Thoracic aorta (tissue), 2 donors: Measurements from ENCODE around the gene STN1. TPM values are rescaled to one million over a fixed set of nuclear protein-coding genes. Genes with fewer than 3 reads are reported as not detected.

Experiments
- ATAC-seq: fragments of 150-250 bp; one replicate; pipeline ENCODE4 v1.8.0; 2017; ENCODE audit warnings: low read depth; ENCODE audit not compliant: insufficient number of reproducible peaks, low FRiP score
- DNase-seq: peaks from one replicate; pipeline ENCODE4 v3.0.0-alpha.2; 2020; ENCODE audit warnings: low spot score
- H3K27ac ChIP-seq, 2 donors: fragments of 200-600 bp; sonication (generic); 1 replicate in 1 of 2; 2 replicates in 1 of 2; pipeline ENCODE4 v1.5.1; 2016; ENCODE audit warnings: mild to moderate bottlenecking in 2 of 2, moderate library complexity in 2 of 2
- H3K27me3 ChIP-seq: fragments of 200-600 bp; sonication (generic); replicated peaks from 2 replicates; pipeline ENCODE4 v1.6.0; 2016; ENCODE audit warnings: mild to moderate bottlenecking; ENCODE audit not compliant: insufficient read depth
- H3K36me3 ChIP-seq: fragments of 200-600 bp; sonication (generic); one replicate; pipeline ENCODE4 v1.5.1; 2016
- H3K4me1 ChIP-seq, 2 donors: fragments of 200-600 bp; sonication (generic); 1 replicate in 1 of 2; 2 replicates in 1 of 2; pipeline versions ENCODE4 v1.5.1 to v1.6.0; 2016; ENCODE audit warnings: low read depth in 2 of 2, mild to moderate bottlenecking in 1 of 2; ENCODE audit not compliant: control insufficient read depth in 1 of 2
- H3K4me3 ChIP-seq: fragments of 200-600 bp; sonication (generic); 2 replicates; pipeline ENCODE4 v1.5.1; 2016; ENCODE audit warnings: mild to moderate bottlenecking
- H3K9me3 ChIP-seq: fragments of 200-600 bp; sonication (generic); 2 replicates; pipeline ENCODE4 v1.5.1; 2016
- CTCF ChIP-seq: fragments of 200-600 bp; sonication (generic); IDR thresholded peaks from one replicate; pipeline ENCODE4 v1.5.1; 2019; ENCODE audit warnings: antibody characterized with exemption
- total RNA-seq, 2 donors: library from RNA; depleted of rRNA; stranded (reverse); fragments of >200 nt; gene quantifications; one replicate each; pipeline versions ENCODE4 v1.1.0 to v1.2.3, GENCODE V29; 2016

The STN1 gene
- total RNA-seq, 2 donors from 2014 or later = 11.6 to 30.6 TPM

- H3K27ac ChIP-seq = peak overlapping the region; percentile 74 to 75
- peaks cover 22% of the 10 kb centered on the region for H3K36me3 ChIP-seq
- H3K27me3 ChIP-seq = no peaks in the 10 kb centered on the region
- DNase-seq = peak; percentile 78
- no peaks in the 10 kb centered on the region for H3K9me3 ChIP-seq
- peak overlapping the region; percentile 18 for H3K4me3 ChIP-seq
- peaks cover 7 to 48% of the 10 kb centered on the region in 2 donors for H3K4me1 ChIP-seq
- ATAC-seq = peak; percentile 73
- peak; percentile 92 for TF ChIP-seq CTCF
These were observed 29.7 kb downstream of the STN1 start for GRCh38 chr10:103888113-103888841.

- no peak for DNase-seq
- TF ChIP-seq CTCF = no peak
- H3K4me1 ChIP-seq = peaks cover 7 to 48% of the 10 kb centered on the region in 2 donors
- peak overlapping the region; percentile 55 to 74 for H3K27ac ChIP-seq
- no peaks in the 10 kb centered on the region for H3K27me3 ChIP-seq
- no peaks in the 10 kb centered on the region for H3K9me3 ChIP-seq
- ATAC-seq = no peak
- H3K36me3 ChIP-seq = peaks cover 27% of the 10 kb centered on the region
- H3K4me3 ChIP-seq = no peak overlapping the region
These were observed 32.4 kb downstream of the STN1 start for GRCh38 chr10:103885617-103886016.

- Histone ChIP-seq H3K27ac (peak overlapping the region; percentile 55 to 74), H3K4me3 (no peak overlapping the region), H3K27me3 (no peaks in the 10 kb centered on the region), H3K36me3 (peaks cover 26% of the 10 kb centered on the region), H3K4me1 (peaks cover 7 to 48% of the 10 kb centered on the region in 2 donors), H3K9me3 (no peaks in the 10 kb centered on the region)
- DNase-seq = no peak
- ATAC-seq = no peak
- peak; percentile 55 for TF ChIP-seq CTCF
These were observed 33.3 kb downstream of the STN1 start for GRCh38 chr10:103884681-103885139.

GRCh38 chr10:103882285-103883007 is 35.5 kb downstream of the STN1 start:
- H3K27me3 ChIP-seq = no peaks in the 10 kb centered on the region
- peaks cover 35% of the 10 kb centered on the region for H3K36me3 ChIP-seq
- no peak for DNase-seq
- no peak for ATAC-seq
- TF ChIP-seq CTCF = no peak
- no peak overlapping the region for H3K4me3 ChIP-seq
- no peak overlapping the region for H3K27ac ChIP-seq
- H3K9me3 ChIP-seq = no peaks in the 10 kb centered on the region
- peaks cover 3 to 31% of the 10 kb centered on the region in 2 donors for H3K4me1 ChIP-seq
